T-helper 2 cell (primary cell): ENCODE results near the gene ZNF48.
A peak's percentile ranks its signal among the peaks of the same experiment; 100 is the strongest.

Experiments
- DNase-seq, 5 experiments: peaks; one replicate each; pipeline versions ENCODE4 v3.0.0 to v3.0.0-alpha.2; 2012 to 2022

Gene ZNF48

GRCh38 chr16:30444231-30445148 is 49.3 kb downstream of the ZNF48 start:
- no peak for DNase-seq

DNA sequence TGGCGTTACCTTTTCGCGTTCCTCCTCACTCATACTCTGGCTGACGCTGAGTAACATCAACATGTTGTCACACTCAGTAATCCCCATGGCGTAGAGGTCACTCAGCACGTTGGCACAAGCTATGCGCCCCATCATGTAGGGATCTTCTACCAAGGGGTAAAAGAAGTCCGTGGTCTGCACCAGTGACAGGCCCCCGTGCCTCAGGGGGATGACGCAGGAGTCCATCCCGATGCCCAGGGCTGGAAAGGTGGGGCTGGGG is 49.9 kb downstream of the ZNF48 start:
- DNase-seq: no peak

GRCh38 chr16:30445408-30446202 is 50.4 kb downstream of the ZNF48 start, which contains the start of gene SEPHS2:
Gene SEPHS2 (minus strand): TSS chr16:30445874. CDS start chr16:30445727, 147 bp downstream.
- DNase-seq: peak; percentile 79 to 98 (median 92)

DNA sequence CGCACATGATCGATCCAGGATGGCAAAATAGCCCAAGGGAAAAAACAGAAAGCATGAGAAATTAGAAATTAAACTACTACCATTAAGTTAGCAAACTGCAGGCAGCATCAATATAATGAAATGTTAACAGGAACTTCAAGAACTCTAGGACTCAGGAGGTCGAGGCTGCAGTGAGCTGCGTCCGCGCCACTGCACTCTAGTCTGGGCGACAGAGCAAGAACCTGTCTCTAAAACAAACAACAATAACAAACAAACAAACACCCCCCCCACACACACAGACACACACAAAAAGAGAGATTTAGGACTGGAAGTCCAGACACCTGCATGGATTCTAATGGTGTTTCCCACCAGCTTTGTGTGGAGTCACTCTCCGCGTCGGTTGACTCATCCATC is 51.0 kb downstream of the ZNF48 start:
- no peak for DNase-seq

DNA sequence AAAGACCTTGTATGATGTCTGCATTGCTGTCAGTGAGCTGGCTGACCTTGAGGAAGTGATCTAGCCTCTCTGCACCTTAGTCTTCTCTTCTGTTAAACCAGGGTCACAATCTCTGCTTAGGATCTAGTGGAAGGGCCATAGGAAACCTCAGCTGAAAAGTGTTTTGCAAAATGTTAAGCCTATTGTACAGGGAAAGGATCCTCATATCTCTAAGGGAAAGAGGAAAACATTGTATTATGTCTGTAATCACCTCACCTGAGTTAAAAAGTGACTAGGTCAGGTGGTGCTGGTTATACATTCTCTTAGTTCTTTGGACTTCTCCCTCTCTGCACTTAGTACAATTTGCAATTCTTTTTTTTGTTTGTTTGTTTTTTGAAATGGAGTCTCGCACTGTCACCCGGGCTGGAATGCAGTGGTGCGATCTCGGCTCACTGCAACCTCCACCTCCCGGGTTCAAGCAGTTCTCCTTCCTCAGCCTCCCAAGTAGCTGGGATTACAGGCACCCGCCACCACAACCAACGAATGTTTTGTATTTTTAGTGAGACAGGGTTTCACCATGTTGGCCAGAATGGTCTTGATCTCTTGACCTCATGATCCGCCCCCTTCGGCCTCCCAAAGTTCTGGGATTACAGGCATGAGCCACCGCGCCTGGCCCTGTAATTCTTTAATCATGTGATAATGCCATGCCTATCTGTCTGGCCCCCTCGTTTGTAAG is 52.4 kb downstream of the ZNF48 start:
- DNase-seq: no peak

DNA sequence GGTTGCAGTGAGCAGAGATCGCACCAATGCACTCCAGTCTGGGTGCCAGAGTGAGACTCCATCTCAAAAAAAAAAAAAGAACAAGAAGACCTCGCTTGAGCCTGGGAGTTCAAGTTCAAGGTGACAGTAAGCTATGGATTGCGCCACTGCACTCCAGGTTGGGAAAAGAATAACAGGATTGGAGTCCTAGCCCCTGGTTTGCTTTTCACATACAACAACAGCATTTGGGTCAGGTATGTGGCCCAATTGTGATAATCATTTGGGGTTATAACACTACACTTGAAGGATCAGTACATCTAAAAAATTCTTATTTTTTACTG is 53.9 kb downstream of the ZNF48 start:
- DNase-seq: no peak
